Ovary (tissue), 9 donors: ENCODE results near the gene TRAF4. TPM values are rescaled to one million over a fixed set of nuclear protein-coding genes. Genes with fewer than 3 reads are reported as not detected.
"Not testable (repeated sequence)": the region's sequence is repeated elsewhere in the genome, so short reads cannot be mapped to it uniquely, and the experiment has no call there.

Source experiments
- DNase-seq, 5 donors: peaks; one replicate each; pipeline ENCODE4 v3.0.0-alpha.2; 2019 to 2020
- H3K27ac ChIP-seq, 2 donors: fragments of 200-600 bp; one replicate each; pipeline versions ENCODE4 v1.5.1 to v1.8.0; 2019 to 2022
- H3K27me3 ChIP-seq: fragments of 200-600 bp; one replicate; pipeline ENCODE4 v1.8.0; 2022
- H3K36me3 ChIP-seq: fragments of 200-600 bp; sonication (generic); one replicate; pipeline ENCODE4 v1.5.1; 2019
- H3K4me1 ChIP-seq: one replicate; pipeline ENCODE4 v1.8.1; 2013; ENCODE audit warnings: mild to moderate bottlenecking, moderate library complexity; ENCODE audit not compliant: insufficient read depth
- H3K4me3 ChIP-seq: fragments of 200-600 bp; sonication (generic); one replicate; pipeline ENCODE4 v1.5.1; 2017
- H3K9me3 ChIP-seq, 2 donors: fragments of 200-600 bp in 1 of 2; sonication (generic) in 1 of 2; one replicate each; pipeline versions ENCODE4 v1.5.1 to v1.8.1; 2013 to 2019; ENCODE audit warnings: mild to moderate bottlenecking in 1 of 2, moderate library complexity in 1 of 2
- EP300 ChIP-seq: sonication (generic); formaldehyde crosslinking; IDR thresholded peaks from one replicate; pipeline ENCODE4 v1.6.1; 2017; ENCODE audit warnings: antibody characterized with exemption
- POLR2A ChIP-seq: fragments of 450-650 bp; IDR thresholded peaks from one replicate; pipeline ENCODE4 v1.6.1; 2017; ENCODE audit warnings: antibody characterized with exemption, mild to moderate bottlenecking, moderate library complexity
- WGBS, 3 donors: extraction: QIAGEN DNeasy Blood & Tissue Kit in 1 of 3; methylation state at CpG; one replicate each; pipeline versions ENCODE4 v1.1.5 to v1.1.7; 2013 to 2017; 5-methylcytosine and 5-hydroxymethylcytosine counted together
- intact Hi-C, 4 donors: fragments of 100-400 bp; cut with DNase I; formaldehyde crosslinking; loops; one replicate each; pipeline versions ENCODE4 v1.11.0 to v1.15.1; 2022 to 2023
- polyA plus RNA-seq, 2 donors: library from polyadenylated mRNA; stranded (reverse); fragments of 200-250 nt in 1 of 2; fragments of 350-450 nt in 1 of 2; fragmentation: Illumina TruSeq in 1 of 2; extraction: RNeasy Lipid Tissue Mini Kit (QIAGEN cat#74804) in 1 of 2; gene quantifications; one replicate each; pipeline ENCODE4 v1.2.3, GENCODE V29; 2013 to 2014
- small RNA-seq: library from RNA; depleted of rRNA; stranded (forward); fragments of <200 nt; gene quantifications from one replicate; pipeline ENCODE3, GENCODE V24; 2016
- total RNA-seq, 7 donors: library from RNA; depleted of rRNA in 2 of 7; stranded (reverse); fragments of >200 nt in 2 of 7; fragmentation: NEBNext Ultra II Directional in 3 of 7; extraction: Animal tissue kit (Norgen Biotek cat#: 25700) in 3 of 7; gene quantifications; one replicate each; pipeline versions ENCODE4 v1.1.0 to v1.2.4, GENCODE V29; 2016 to 2023
- TF ChIP-seq, protein P1 (sequence below), 3 donors: fragments of 450-650 bp in 2 of 3; fragments of 200-600 bp in 1 of 3; IDR thresholded peaks; one replicate each; pipeline versions ENCODE4 v1.5.1 to v1.8.0; 2016 to 2022; ENCODE audit warnings: antibody characterized with exemption in 3 of 3, mild to moderate bottlenecking in 1 of 3
- donor health status: DM: no; HTN: no; CAD: no; lungs with moderate emphysema.
- donor health status: DM: no; HTN: no; CAD: no.
- donor health status: Bipolar disorder and iron deficiency.
- donor health status: DM: yes; HTN: yes; CAD: no.
- donor health status: DM: no; HTN: no; CAD: no.
- donor health status: DM: yes; HTN: yes; CAD: no.

Gene TRAF4
- total and polyA plus RNA-seq, 9 donors: 3.5 to 61.3 (median 14.9) TPM

DNA sequence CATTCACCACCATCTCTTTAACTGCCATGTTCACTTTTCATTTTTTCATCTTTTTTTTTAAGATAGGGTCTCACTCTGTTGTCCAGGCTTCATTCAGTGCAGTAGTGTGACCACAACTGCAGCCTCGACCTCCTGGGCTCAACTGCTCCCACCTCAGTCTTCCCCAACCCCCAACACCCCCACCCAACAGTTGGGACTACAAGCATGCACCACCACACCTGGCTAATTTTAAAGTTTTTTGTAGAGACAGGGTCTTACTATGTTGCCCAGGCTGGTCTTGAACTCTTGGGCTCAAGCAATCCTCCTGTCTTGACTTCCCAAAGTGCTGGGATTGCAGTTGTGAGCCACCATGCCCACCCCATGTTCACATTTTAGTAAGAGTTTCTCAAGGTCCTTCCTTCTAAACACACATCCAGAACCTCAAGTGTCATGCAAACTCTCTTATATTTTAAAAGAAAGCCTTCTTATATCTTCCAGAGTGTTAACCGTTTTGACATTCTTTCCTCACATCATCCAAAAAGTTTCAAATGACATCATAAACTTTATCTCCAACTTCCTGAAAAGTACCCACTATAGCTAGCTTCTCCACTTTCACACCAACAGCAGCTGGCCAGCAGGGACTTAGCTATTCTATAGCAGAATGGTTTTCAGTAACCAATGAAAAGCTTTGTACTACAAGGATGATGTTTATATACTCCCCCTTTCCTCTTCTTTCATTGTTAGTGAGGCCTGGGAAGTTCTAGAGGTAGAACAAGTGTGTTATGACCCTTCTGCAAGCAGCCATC is 49.3 kb downstream of the TRAF4 start:
- no peaks in the 10 kb centered on the region for H3K9me3 ChIP-seq
- 64 to 72% (median 69%) methylated on average over 2 of the region's 2 CpGs for WGBS, 3 donors

DNA sequence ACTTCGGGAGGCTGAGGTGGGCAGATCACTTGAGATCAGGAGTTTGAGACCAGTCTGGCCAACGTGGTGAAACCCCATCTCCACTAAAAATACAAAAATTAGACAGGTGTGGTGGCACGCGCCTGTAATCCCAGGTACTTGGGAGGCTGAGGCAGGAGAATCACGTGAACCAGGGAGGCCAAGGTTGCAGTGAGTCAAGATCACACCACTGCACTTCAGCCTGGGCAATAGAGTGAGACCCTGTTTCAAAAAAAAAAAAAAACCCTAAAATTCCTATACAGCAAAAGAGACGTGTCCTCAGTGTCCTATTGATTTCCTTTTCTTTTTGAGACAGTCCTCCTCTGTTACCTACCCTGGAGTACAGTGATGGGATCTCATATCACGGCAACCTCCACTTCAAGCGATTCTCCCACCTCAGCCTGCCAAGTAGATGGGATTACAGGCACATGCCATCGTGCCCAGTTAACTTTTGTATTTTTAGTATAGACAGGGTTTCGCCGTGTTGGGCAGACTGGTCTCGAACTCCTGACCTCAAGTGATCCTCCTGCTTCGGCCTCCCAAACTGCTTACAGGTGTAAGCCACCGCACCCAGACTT is 51.1 kb downstream of the TRAF4 start:
- not testable (repeated sequence) for H3K4me1 ChIP-seq, H3K9me3 ChIP-seq, H3K36me3 ChIP-seq, H3K27ac ChIP-seq, H3K27me3 ChIP-seq, H3K4me3 ChIP-seq, DNase-seq
- intact Hi-C loops: loop anchor here in 1 of 4 donors (5.0 kb wide), 1 partner anchor 288 kb away; the partner anchor contains the start of gene FOXN1
- 89 to 94% (median 94%) methylated on average over 14 of the region's 14 CpGs for WGBS, 3 donors

More for the DNA sequence above, 49.3 kb downstream of the TRAF4 start:
- Histone ChIP-seq H3K27ac (no peak overlapping the region), H3K4me3 (no peak overlapping the region), H3K4me1 (no peaks in the 10 kb centered on the region), H3K36me3 (no peaks in the 10 kb centered on the region), H3K27me3 (no peaks in the 10 kb centered on the region)
- intact Hi-C loops: loop anchor here in 1 of 4 donors (5.0 kb wide), 1 partner anchor 286 kb away; the partner anchor contains the start of gene FOXN1
- TF ChIP-seq POLR2A (no peak), EP300 (no peak)
- TF ChIP-seq, protein P1, sequence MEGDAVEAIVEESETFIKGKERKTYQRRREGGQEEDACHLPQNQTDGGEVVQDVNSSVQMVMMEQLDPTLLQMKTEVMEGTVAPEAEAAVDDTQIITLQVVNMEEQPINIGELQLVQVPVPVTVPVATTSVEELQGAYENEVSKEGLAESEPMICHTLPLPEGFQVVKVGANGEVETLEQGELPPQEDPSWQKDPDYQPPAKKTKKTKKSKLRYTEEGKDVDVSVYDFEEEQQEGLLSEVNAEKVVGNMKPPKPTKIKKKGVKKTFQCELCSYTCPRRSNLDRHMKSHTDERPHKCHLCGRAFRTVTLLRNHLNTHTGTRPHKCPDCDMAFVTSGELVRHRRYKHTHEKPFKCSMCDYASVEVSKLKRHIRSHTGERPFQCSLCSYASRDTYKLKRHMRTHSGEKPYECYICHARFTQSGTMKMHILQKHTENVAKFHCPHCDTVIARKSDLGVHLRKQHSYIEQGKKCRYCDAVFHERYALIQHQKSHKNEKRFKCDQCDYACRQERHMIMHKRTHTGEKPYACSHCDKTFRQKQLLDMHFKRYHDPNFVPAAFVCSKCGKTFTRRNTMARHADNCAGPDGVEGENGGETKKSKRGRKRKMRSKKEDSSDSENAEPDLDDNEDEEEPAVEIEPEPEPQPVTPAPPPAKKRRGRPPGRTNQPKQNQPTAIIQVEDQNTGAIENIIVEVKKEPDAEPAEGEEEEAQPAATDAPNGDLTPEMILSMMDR (IDR thresholded peaks at IDR 0.05): no peak
- no peak for DNase-seq

DNA sequence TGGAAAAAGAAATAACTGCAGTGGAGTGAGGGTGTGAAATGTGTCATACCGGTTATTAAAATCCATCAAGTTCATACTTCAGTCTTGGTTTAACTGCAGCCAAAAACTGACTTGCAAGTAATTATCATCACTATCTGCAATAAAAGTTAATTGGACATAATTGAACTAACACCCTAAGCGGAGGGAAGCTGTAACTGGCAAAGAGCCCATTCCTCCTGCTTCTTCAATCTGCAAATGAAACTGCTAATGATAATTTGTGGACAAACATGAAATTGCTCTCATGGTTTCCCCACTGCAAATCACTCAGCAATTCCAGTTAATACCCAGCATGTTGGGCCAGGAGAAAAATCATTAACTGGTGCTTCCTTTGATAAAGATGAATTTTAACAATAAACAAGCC is 52.3 kb downstream of the TRAF4 start:
- H3K27me3 ChIP-seq: no peaks in the 10 kb centered on the region
- H3K27ac ChIP-seq: no peak overlapping the region
- no peaks in the 10 kb centered on the region for H3K36me3 ChIP-seq
- H3K9me3 ChIP-seq: no peaks in the 10 kb centered on the region
- H3K4me3 ChIP-seq: no peak overlapping the region
- TF ChIP-seq EP300 (no peak), POLR2A (no peak)
- TF ChIP-seq, protein P1 (IDR thresholded peaks at IDR 0.05): no peak
- no peak for DNase-seq
- intact Hi-C loops: no loop called here
- no peaks in the 10 kb centered on the region for H3K4me1 ChIP-seq
- 85 to 93% (median 92%) methylated on average over 2 of the region's 2 CpGs for WGBS, 3 donors

Small RNA genes within 50 kb of the gene (small RNA-seq; reads per million reads assigned to genes)
- gene SNORD42A: not detected
- not detected for gene SNORD42B
- not detected for gene SNORD4A
- gene SNORD4B: not detected

Other genes starting within 250 kb of the TRAF4 start
- gene FOXN1, start 237.7 kb upstream of the TRAF4 start, total RNA-seq: not detected
- gene FOXN1, start 237.7 kb upstream of the TRAF4 start, polyA plus RNA-seq: not detected
- 10 to 100 TPM; 14.4 to 27.3 (median 19.5) TPM for gene UNC119, start 191.4 kb upstream of the TRAF4 start, total RNA-seq
- 10 to 100 TPM; 18.6 to 19.3 TPM for gene UNC119, start 191.4 kb upstream of the TRAF4 start, polyA plus RNA-seq
- gene PIGS, start 172.5 kb upstream of the TRAF4 start, total RNA-seq: 10 to 100 TPM; 16.1 to 42.2 (median 33.5) TPM
- gene PIGS, start 172.5 kb upstream of the TRAF4 start, polyA plus RNA-seq: 10 to 100 TPM; 26.6 to 64.8 TPM
- 10 to 100 TPM; 17.1 to 71.5 (median 28.4) TPM for gene ALDOC, start 167.1 kb upstream of the TRAF4 start, total RNA-seq
- gene ALDOC, start 167.1 kb upstream of the TRAF4 start, polyA plus RNA-seq: 10 to 100 TPM; 25.4 to 39.1 TPM
- 1 to 10 TPM; 2.1 to 5.0 (median 3.3) TPM for gene SPAG5, start 145.0 kb upstream of the TRAF4 start, total RNA-seq
- 1 to 10 TPM; 2.9 to 3.8 TPM for gene SPAG5, start 145.0 kb upstream of the TRAF4 start, polyA plus RNA-seq
- 10 to 100 TPM in 3 of 7 donors, 1 to 10 TPM in 4; 3.6 to 16.2 (median 7.9) TPM for gene RSKR, start 129.8 kb upstream of the TRAF4 start, total RNA-seq
- 1 to 10 TPM; 4.1 to 8.7 TPM for gene RSKR, start 129.8 kb upstream of the TRAF4 start, polyA plus RNA-seq
- gene BLTP2, start 98.9 kb upstream of the TRAF4 start, total RNA-seq: 100 to 1,000 TPM in 3 of 7 donors, 10 to 100 TPM in 4; 57.2 to 148 (median 93.2) TPM
- gene BLTP2, start 98.9 kb upstream of the TRAF4 start, polyA plus RNA-seq: 100 to 1,000 TPM in 1 of 2 donors, 10 to 100 TPM in 1; 24.9 to 100 TPM
- 10 to 100 TPM; 33.9 to 53.1 (median 46.7) TPM for gene SDF2, start 82.1 kb upstream of the TRAF4 start, total RNA-seq
- 100 to 1,000 TPM in 1 of 2 donors, 10 to 100 TPM in 1; 62.7 to 118 TPM for gene SDF2, start 82.1 kb upstream of the TRAF4 start, polyA plus RNA-seq
- 10 to 100 TPM; 42.3 to 83.8 (median 67.2) TPM for gene SUPT6H, start 81.8 kb upstream of the TRAF4 start, total RNA-seq
- 10 to 100 TPM; 34.8 to 80.1 TPM for gene SUPT6H, start 81.8 kb upstream of the TRAF4 start, polyA plus RNA-seq
- gene PROCA1, start 32.1 kb upstream of the TRAF4 start, total RNA-seq: 1 to 10 TPM; 4.0 to 6.7 (median 5.0) TPM
- gene PROCA1, start 32.1 kb upstream of the TRAF4 start, polyA plus RNA-seq: 1 to 10 TPM; 2.7 to 6.5 TPM
- gene RAB34, start 26.1 kb upstream of the TRAF4 start, total RNA-seq: 100 to 1,000 TPM; 149 to 222 (median 169) TPM
- 100 to 1,000 TPM; 196 to 208 TPM for gene RAB34, start 26.1 kb upstream of the TRAF4 start, polyA plus RNA-seq
- gene RPL23A, start 24.0 kb upstream of the TRAF4 start, total RNA-seq: 1,000 to 10,000 TPM; 1,369 to 3,979 (median 2,659) TPM
- gene RPL23A, start 24.0 kb upstream of the TRAF4 start, polyA plus RNA-seq: 1,000 to 10,000 TPM; 2,997 to 3,153 TPM
- 1 to 10 TPM in 6 of 7 donors, not detected in 1; 1.3 to 7.0 (median 1.6) TPM for gene TLCD1, start 17.8 kb upstream of the TRAF4 start, total RNA-seq
- gene TLCD1, start 17.8 kb upstream of the TRAF4 start, polyA plus RNA-seq: 1 to 10 TPM in 1 of 2 donors, under 1 TPM in 1; 0.75 to 5.1 TPM
- gene NEK8, start 15.2 kb upstream of the TRAF4 start, total RNA-seq: 1 to 10 TPM; 2.3 to 8.3 (median 3.4) TPM
- gene NEK8, start 15.2 kb upstream of the TRAF4 start, polyA plus RNA-seq: 1 to 10 TPM; 1.9 to 2.2 TPM
- 10 to 100 TPM in 5 of 7 donors, 1 to 10 TPM in 2; 8.0 to 19.8 (median 17.9) TPM for gene FAM222B, start 98.8 kb downstream of the TRAF4 start, total RNA-seq
- gene FAM222B, start 98.8 kb downstream of the TRAF4 start, polyA plus RNA-seq: 10 to 100 TPM in 1 of 2 donors, 1 to 10 TPM in 1; 9.5 to 15.3 TPM
- 10 to 100 TPM; 18.8 to 33.4 (median 28.9) TPM for gene ERAL1, start 111.0 kb downstream of the TRAF4 start, total RNA-seq
- gene ERAL1, start 111.0 kb downstream of the TRAF4 start, polyA plus RNA-seq: 10 to 100 TPM; 28.5 to 61.9 TPM
- gene FLOT2, start 153.7 kb downstream of the TRAF4 start, total RNA-seq: 10 to 100 TPM; 29.3 to 82.3 (median 75.0) TPM
- 10 to 100 TPM; 39.3 to 44.7 TPM for gene FLOT2, start 153.7 kb downstream of the TRAF4 start, polyA plus RNA-seq
- 10 to 100 TPM in 1 of 7 donors, 1 to 10 TPM in 6; 7.3 to 13.8 (median 8.1) TPM for gene DHRS13, start 159.1 kb downstream of the TRAF4 start, total RNA-seq
- gene DHRS13, start 159.1 kb downstream of the TRAF4 start, polyA plus RNA-seq: 1 to 10 TPM; 3.7 to 5.1 TPM
- 10 to 100 TPM; 39.8 to 62.7 (median 48.8) TPM for gene PHF12, start 207.5 kb downstream of the TRAF4 start, total RNA-seq
- gene PHF12, start 207.5 kb downstream of the TRAF4 start, polyA plus RNA-seq: 10 to 100 TPM; 22.7 to 28.1 TPM